ENCODE measurements around the gene GNPTAB.
"Not testable (repeated sequence)": the region's sequence is repeated elsewhere in the genome, so short reads cannot be mapped to it uniquely, and the experiment has no call there.

The GNPTAB gene

DNA sequence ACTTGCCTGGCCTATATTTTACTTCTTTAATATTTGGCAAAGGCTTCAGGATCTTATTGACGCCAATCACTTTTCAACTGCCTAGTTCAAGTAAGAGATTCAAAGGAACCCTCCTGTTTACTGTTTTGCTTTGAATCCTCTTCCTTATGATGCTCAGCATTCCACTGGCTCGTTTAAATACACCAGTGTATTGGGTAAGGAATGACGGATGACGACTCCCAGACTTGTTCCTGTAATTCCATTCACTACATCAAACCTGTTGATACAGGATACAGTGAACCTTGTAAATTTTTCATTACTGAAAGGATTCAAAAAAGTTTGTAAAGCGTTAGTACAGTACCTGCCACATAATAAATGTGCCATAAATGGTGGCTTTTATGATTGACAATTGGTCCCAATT, 89.8 kb downstream of the GNPTAB start:
- H3K9me3 ChIP-seq = no peaks in the 10 kb centered on the region
- H3K36me3 ChIP-seq = peaks cover 87% of the 10 kb centered on the region
- no peak overlapping the region for H3K4me3 ChIP-seq (ENCODE audit: low read depth in 1 of 2, low read length in 1 of 2)
- no peaks in the 10 kb centered on the region for H3K4me1 ChIP-seq (ENCODE audit: control insufficient read depth in 1 of 2, insufficient read depth in 1 of 2, low read depth in 1 of 2, low read length in 1 of 2)
- TF ChIP-seq, protein P1, sequence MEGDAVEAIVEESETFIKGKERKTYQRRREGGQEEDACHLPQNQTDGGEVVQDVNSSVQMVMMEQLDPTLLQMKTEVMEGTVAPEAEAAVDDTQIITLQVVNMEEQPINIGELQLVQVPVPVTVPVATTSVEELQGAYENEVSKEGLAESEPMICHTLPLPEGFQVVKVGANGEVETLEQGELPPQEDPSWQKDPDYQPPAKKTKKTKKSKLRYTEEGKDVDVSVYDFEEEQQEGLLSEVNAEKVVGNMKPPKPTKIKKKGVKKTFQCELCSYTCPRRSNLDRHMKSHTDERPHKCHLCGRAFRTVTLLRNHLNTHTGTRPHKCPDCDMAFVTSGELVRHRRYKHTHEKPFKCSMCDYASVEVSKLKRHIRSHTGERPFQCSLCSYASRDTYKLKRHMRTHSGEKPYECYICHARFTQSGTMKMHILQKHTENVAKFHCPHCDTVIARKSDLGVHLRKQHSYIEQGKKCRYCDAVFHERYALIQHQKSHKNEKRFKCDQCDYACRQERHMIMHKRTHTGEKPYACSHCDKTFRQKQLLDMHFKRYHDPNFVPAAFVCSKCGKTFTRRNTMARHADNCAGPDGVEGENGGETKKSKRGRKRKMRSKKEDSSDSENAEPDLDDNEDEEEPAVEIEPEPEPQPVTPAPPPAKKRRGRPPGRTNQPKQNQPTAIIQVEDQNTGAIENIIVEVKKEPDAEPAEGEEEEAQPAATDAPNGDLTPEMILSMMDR (IDR thresholded peaks at IDR 0.05) = no peak
- no peak overlapping the region for H3K27ac ChIP-seq
- no peaks in the 10 kb centered on the region for H3K27me3 ChIP-seq

DNA sequence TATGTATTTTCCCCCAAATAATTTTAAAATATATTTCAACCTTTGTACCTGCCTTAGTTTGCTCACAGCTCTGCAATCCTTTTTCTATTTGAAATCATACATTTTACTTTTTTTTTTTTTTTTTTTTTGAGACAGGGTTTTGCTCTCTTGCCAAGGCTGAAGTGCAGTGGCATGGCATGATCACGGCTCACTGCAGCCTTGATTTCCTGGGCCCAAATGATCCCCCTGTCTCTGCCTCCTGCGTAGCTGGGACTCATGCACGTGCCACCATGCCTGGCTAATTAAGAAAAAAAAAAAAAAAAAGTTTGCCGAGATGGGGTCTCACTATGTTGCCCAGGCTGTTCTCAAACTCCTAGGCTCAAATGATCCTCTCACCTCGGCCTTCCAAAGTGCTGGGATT, 90.2 kb downstream of the GNPTAB start:
- H3K27ac ChIP-seq = no peak overlapping the region
- no peaks in the 10 kb centered on the region for H3K4me1 ChIP-seq (ENCODE audit: control insufficient read depth in 1 of 2, insufficient read depth in 1 of 2, low read depth in 1 of 2, low read length in 1 of 2)
- no peaks in the 10 kb centered on the region for H3K9me3 ChIP-seq
- TF ChIP-seq, protein P1 (IDR thresholded peaks at IDR 0.05) = no peak
- H3K36me3 ChIP-seq = peaks cover 83% of the 10 kb centered on the region
- H3K27me3 ChIP-seq = no peaks in the 10 kb centered on the region
- H3K4me3 ChIP-seq (ENCODE audit: low read depth in 1 of 2, low read length in 1 of 2) = no peak overlapping the region

DNA sequence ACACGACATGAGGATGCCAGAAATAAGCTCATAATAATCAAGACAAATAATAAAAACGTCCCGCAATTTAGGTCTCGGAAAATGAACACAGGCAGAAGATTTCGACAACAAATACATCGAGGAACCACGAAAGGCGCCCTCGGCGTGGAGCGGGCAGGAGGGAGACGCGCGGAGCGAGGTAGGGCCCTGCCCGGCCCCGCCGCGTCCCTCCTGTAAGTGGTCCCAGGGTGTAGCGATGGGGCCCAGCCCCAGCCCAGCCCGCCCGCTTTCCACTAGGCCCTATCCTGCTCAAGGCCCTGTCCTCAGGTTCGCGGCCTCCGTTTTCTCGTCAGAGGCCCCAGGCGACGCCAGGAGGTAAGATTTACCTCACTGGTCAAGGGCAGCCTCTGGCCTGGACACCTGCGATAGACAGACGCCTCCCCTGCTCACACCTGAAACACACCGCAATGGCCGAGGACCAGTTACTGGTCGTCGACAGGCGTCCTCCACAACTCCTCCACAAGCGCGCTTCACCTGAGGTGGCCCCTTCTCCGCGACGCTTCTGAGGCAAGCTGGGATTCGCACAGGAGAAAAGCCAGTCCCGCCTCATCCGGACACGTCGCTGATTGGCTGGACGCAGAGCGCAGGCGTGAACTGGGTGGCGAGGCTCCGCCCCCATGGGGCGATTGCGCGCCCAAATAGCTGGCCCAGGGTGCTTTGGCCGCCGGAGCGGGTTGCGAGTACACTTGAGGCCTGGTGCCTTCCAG, 91.7 kb downstream of the GNPTAB start, which contains the start of gene SYCP3:
SYCP3 (minus strand) TSS at position 543 of the 746 bp plus-strand sequence. CDS start 1,527 bp downstream, outside the sequence.
- TF ChIP-seq, protein P1 (IDR thresholded peaks at IDR 0.05) = no peak
- Histone ChIP-seq H3K9me3 (no peaks in the 10 kb centered on the region), H3K27ac (no peak within 1 kb of the TSS), H3K27me3 (no peaks in the 10 kb centered on the region), H3K4me3 (ENCODE audit: low read depth in 1 of 2, low read length in 1 of 2) (no peak within 1 kb of the TSS), H3K36me3 (peaks cover 83% of the 10 kb centered on the region), H3K4me1 (ENCODE audit: control insufficient read depth in 1 of 2, insufficient read depth in 1 of 2, low read depth in 1 of 2, low read length in 1 of 2) (no peaks in the 10 kb centered on the region)

DNA sequence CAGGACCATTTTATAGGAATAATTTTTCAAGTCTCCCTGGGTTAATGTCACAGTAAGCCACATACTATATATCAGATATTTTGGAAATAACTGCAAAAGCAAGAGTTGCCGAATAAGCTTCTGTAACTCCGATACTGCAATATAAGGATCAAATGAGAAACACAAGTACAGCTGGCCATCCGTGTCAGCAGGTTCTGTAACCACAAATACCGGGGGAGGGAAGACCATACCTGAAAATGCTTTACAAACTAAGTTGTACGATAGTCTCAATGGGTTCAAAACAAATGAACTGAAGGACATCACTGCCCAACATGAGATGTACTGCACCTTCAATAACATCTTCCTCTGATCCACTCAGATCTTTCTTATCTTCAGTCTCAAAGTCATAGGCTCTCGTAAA, 93.3 kb downstream of the GNPTAB start:
- no peak overlapping the region for H3K4me3 ChIP-seq (ENCODE audit: low read depth in 1 of 2, low read length in 1 of 2)
- TF ChIP-seq, protein P1 (IDR thresholded peaks at IDR 0.05) = no peak
- no peak overlapping the region for H3K27ac ChIP-seq
- no peaks in the 10 kb centered on the region for H3K27me3 ChIP-seq
- no peaks in the 10 kb centered on the region for H3K9me3 ChIP-seq
- peaks cover 81% of the 10 kb centered on the region for H3K36me3 ChIP-seq
- H3K4me1 ChIP-seq (ENCODE audit: control insufficient read depth in 1 of 2, insufficient read depth in 1 of 2, low read depth in 1 of 2, low read length in 1 of 2) = no peaks in the 10 kb centered on the region

DNA sequence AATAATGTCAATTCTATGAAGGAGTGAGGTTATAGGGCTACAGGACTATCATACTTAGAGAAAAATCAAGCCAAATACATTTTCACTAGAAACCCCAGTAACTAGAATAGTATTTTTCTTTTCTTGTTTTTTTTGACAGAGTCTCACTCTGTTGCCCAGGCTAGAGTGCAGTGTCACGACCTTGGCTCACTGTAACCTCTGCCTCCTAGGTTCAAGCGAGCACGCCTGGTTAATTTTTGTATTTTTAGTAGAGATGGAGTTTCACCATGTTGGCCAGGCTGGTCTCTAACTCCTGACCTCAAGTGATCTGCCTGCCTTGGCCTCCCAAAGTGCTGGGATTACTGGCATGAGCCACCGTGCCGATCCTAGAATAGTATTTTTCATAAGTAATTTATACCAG, 96.3 kb downstream of the GNPTAB start:
- not testable (repeated sequence) for H3K9me3 ChIP-seq; H3K4me3 ChIP-seq (ENCODE audit: low read depth in 1 of 2, low read length in 1 of 2); H3K27ac ChIP-seq; H3K27me3 ChIP-seq; H3K4me1 ChIP-seq (ENCODE audit: control insufficient read depth in 1 of 2, insufficient read depth in 1 of 2, low read depth in 1 of 2, low read length in 1 of 2)
- H3K36me3 ChIP-seq = peaks cover 79% of the 10 kb centered on the region

DNA sequence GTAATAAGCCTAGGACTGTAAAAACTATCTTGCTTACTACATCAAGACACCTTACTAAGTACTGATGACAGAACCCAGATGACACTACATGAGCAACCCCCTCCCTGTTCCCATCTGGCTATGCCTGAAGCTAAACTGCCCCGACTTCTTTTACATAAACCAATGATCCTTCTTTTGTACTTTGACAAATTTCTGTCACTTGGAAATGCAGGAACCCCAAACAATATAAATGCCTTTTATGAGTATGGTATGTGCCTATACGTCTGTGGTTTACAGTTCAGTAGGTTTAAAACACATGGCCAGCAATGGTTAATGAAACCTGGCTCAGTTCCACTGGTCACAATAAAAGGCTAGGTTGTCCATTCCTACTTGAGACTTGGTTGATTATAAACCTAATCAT, 97.6 kb downstream of the GNPTAB start:
- TF ChIP-seq, protein P1 (IDR thresholded peaks at IDR 0.05) = no peak
- no peaks in the 10 kb centered on the region for H3K9me3 ChIP-seq
- H3K36me3 ChIP-seq = peaks cover 78% of the 10 kb centered on the region

More for the DNA sequence above, 97.6 kb downstream of the GNPTAB start:
- Histone ChIP-seq H3K4me1 (ENCODE audit: control insufficient read depth in 1 of 2, insufficient read depth in 1 of 2, low read depth in 1 of 2, low read length in 1 of 2) (no peaks in the 10 kb centered on the region), H3K27ac (no peak overlapping the region), H3K27me3 (no peaks in the 10 kb centered on the region), H3K4me3 (ENCODE audit: low read depth in 1 of 2, low read length in 1 of 2) (no peak overlapping the region)

Measured in neutrophil (primary cell).